Measurements from ENCODE around the gene HLA-DMA. TPM values are rescaled to one million over a fixed set of nuclear protein-coding genes. Genes with fewer than 3 reads are reported as not detected.

HLA-DMA gene
- total and polyA plus RNA-seq, 9 of the 15 experiments (the other 6 are each of a cell fraction or from before 2014, with no cell fraction given): 0.13 to 0.83 (median 0.51) TPM

- TF ChIP-seq ZNF318 (IDR thresholded peaks at IDR 0.05; ENCODE audit: borderline replicate concordance in 1 of 2, low read depth in 1 of 2) (peak in 1 of 2 experiments; percentile 50; a peak in 1 of 4 replicates), NR2C1 (IDR thresholded peaks at IDR 0.05) (no peak), NR2C1 (tag; IDR thresholded peaks at IDR 0.05) (peak; percentile 60), TAF15 (IDR thresholded peaks at IDR 0.05; ENCODE audit: low read depth, low read length) (0 out of 2 replicates have a peak, but pooled peaks have one; percentile 29), ERF (CRISPR knock-in tag; IDR thresholded peaks at IDR 0.05) (no peak), ZNF668 (CRISPR knock-in tag; IDR thresholded peaks at IDR 0.05) (no peak), ZNF316 (IDR thresholded peaks at IDR 0.05) (no peak), RAD21 (CRISPR knock-in tag; conservative IDR thresholded peaks at IDR 0.05 in 1 of 2, IDR thresholded peaks at IDR 0.05 in 1 of 2) (peak in 1 of 2 experiments; percentile 11; a peak in 1 of 4 replicates), ETV6 (IDR thresholded peaks at IDR 0.05; ENCODE audit: borderline replicate concordance in 1 of 2, low read depth in 2 of 2, low read length in 1 of 2) (0 out of 4 replicates have a peak, but pooled peaks of 1 of the 2 experiments have one; percentile 12), ETV6 (CRISPR knock-in tag; IDR thresholded peaks at IDR 0.05; ENCODE audit: borderline replicate concordance) (no peak; the same call in 1 of the 2 replicates), VEZF1 (CRISPR knock-in tag; IDR thresholded peaks at IDR 0.05) (no peak)
- TF ChIP-seq, protein P1, sequence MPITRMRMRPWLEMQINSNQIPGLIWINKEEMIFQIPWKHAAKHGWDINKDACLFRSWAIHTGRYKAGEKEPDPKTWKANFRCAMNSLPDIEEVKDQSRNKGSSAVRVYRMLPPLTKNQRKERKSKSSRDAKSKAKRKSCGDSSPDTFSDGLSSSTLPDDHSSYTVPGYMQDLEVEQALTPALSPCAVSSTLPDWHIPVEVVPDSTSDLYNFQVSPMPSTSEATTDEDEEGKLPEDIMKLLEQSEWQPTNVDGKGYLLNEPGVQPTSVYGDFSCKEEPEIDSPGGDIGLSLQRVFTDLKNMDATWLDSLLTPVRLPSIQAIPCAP (CRISPR knock-in tag; IDR thresholded peaks at IDR 0.05; ENCODE audit: borderline replicate concordance): peak; percentile 60
Observed at GRCh38 chr6:32971581-32972352, 18.9 kb upstream of the HLA-DMA start (continued).

All from K562 (cell line).